ENCODE results near the gene OR5K3. TPM values are rescaled to one million over a fixed set of nuclear protein-coding genes. Genes with fewer than 3 reads are reported as not detected.
"Not testable (repeated sequence)": the region's sequence is repeated elsewhere in the genome, so short reads cannot be mapped to it uniquely, and the experiment has no call there.

OR5K3 gene
- total and polyA plus RNA-seq, 10 donors, result not detected

DNA sequence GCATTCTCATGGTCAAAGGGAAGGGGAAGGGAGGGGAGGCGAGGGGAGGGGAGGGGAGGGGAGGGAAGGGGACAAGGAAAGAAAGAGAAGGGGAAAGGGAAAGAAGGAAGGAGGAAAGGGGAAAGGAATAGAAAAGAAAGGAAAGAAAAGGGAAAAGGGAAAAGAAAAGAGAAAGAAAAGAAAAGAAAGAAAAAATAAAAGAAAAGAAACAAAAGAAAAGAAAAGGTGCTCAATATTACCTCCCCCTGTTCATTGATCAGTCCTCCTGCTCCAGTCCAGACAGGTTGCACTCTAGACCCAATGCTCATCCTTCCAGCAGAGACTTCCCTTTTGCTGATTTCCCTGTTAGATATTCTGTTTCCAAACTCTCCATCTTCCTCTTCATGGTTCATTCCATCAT lies 18.0 kb upstream of the OR5K3 start:
- TF ChIP-seq, protein P1, sequence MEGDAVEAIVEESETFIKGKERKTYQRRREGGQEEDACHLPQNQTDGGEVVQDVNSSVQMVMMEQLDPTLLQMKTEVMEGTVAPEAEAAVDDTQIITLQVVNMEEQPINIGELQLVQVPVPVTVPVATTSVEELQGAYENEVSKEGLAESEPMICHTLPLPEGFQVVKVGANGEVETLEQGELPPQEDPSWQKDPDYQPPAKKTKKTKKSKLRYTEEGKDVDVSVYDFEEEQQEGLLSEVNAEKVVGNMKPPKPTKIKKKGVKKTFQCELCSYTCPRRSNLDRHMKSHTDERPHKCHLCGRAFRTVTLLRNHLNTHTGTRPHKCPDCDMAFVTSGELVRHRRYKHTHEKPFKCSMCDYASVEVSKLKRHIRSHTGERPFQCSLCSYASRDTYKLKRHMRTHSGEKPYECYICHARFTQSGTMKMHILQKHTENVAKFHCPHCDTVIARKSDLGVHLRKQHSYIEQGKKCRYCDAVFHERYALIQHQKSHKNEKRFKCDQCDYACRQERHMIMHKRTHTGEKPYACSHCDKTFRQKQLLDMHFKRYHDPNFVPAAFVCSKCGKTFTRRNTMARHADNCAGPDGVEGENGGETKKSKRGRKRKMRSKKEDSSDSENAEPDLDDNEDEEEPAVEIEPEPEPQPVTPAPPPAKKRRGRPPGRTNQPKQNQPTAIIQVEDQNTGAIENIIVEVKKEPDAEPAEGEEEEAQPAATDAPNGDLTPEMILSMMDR (IDR thresholded peaks at IDR 0.05 in 8 of 11, conservative IDR thresholded peaks at IDR 0.05 in 3 of 11), result no peak
- TF ChIP-seq POLR2AphosphoS5 (IDR thresholded peaks at IDR 0.05) (no peak), POLR2A (IDR thresholded peaks at IDR 0.05) (no peak)
- Histone ChIP-seq H3K36me3 (no peaks in the 10 kb centered on the region), H3K4me3 (no peak overlapping the region), H3K27me3 (replicated peaks in 1 of 7) (no peaks in the 10 kb centered on the region), H3K27ac (no peak overlapping the region), H3K9me3 (no peaks in the 10 kb centered on the region), H3K4me1 (no peaks in the 10 kb centered on the region)
- intact Hi-C loops (cut with DNase I; ENCODE audit: low total_unique reads), result no loop called here
- 36 to 79% (median 44%) methylated on average over 1 of the region's 1 CpG; no CpG with 5 or more reads in 2 of the 5 donors for WGBS, 5 donors
- no peak for DNase-seq

DNA sequence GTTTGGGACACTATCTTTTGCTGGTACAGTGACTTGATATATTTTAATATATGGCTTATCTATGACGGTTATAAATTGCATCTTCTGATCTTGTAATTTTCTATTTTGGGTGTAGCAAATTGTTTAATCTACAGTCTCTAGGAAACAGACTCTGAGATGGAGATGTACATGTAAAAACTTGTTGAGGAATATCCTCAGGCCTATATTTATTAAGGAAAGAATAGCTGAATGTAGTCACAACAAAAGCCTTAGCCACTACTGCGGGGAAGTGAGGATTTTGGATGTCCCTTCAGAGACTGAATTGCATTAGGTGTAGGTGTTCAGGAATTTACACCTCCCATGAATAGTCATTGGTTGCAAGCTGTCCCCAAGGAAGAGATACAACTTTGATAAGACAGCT lies 13.8 kb upstream of the OR5K3 start:
- no peaks in the 10 kb centered on the region for H3K27me3 ChIP-seq (replicated peaks in 1 of 7)
- intact Hi-C loops (cut with DNase I; ENCODE audit: low total_unique reads), result no loop called here
- no peak for DNase-seq
- H3K27ac ChIP-seq, result no peak overlapping the region
- H3K9me3 ChIP-seq, result no peaks in the 10 kb centered on the region
- no peak overlapping the region for H3K4me3 ChIP-seq
- TF ChIP-seq POLR2A (IDR thresholded peaks at IDR 0.05), result no peak
- TF ChIP-seq, protein P1 (IDR thresholded peaks at IDR 0.05 in 8 of 11, conservative IDR thresholded peaks at IDR 0.05 in 3 of 11), result no peak
- no peak for TF ChIP-seq POLR2AphosphoS5 (IDR thresholded peaks at IDR 0.05)
- WGBS, 5 donors, result 32 to 65% (median 57%) methylated on average over 2 of the region's 2 CpGs
- no peaks in the 10 kb centered on the region for H3K4me1 ChIP-seq
- H3K36me3 ChIP-seq, result no peaks in the 10 kb centered on the region

DNA sequence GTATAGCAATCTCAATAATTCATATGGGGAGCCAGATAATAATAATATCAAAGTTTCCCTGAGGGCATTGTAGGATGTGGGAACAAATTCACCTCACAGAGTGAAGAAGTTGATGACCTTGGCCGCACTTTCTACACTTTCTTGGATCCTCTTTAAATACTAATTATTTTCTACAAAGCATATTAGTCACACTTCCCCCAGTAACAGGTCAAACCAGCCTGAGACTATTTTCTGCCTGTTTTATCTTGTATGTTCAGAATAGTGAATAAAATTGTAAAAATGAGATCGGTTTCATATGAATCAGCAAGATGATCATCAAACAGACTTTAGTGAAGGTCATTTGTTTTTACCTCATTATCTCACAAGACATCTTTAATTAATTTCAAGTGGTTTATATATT lies 2.3 kb upstream of the OR5K3 start:
- WGBS, 5 donors, result 87 to 92% (median 90%) methylated on average over 2 of the region's 2 CpGs
- Histone ChIP-seq H3K27ac (no peak overlapping the region), H3K4me3 (no peak overlapping the region), H3K27me3 (replicated peaks in 1 of 7) (no peaks in the 10 kb centered on the region), H3K36me3 (no peaks in the 10 kb centered on the region), H3K9me3 (no peaks in the 10 kb centered on the region), H3K4me1 (no peaks in the 10 kb centered on the region)
- intact Hi-C loops (cut with DNase I; ENCODE audit: low total_unique reads), result no loop called here
- TF ChIP-seq, protein P1 (IDR thresholded peaks at IDR 0.05 in 8 of 11, conservative IDR thresholded peaks at IDR 0.05 in 3 of 11), result no peak
- TF ChIP-seq POLR2A (IDR thresholded peaks at IDR 0.05) (no peak), POLR2AphosphoS5 (IDR thresholded peaks at IDR 0.05) (no peak)
- DNase-seq, result no peak

DNA sequence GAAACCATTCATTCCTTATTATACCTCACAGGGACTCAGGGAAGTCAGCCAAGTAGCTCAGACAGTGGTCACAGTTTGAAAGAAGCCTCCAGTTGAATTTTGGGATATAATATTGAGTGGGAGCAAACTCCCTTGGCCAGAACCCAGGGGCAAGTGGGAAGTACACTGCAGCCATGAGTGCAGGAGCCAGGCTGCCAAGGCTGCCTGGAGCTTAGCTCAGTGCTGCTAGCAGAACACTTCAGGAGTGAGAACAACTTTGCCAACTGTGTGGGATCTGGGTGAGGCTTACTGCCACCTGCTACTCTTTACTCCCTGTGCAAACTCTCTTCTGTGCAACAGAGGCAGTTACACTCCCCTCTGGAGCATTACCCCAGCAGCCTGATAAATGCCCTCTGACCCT lies 4.6 kb downstream of the OR5K3 start:
- no peaks in the 10 kb centered on the region for H3K4me1 ChIP-seq
- H3K27me3 ChIP-seq (replicated peaks in 1 of 7), result peaks cover 0 to 7% (median 0%) of the 10 kb centered on the region in 7 donors
- no peak overlapping the region for H3K4me3 ChIP-seq
- peaks cover 0 to 28% (median 16%) of the 10 kb centered on the region in 8 donors for H3K9me3 ChIP-seq
- intact Hi-C loops (cut with DNase I; ENCODE audit: low total_unique reads), result no loop called here
- no peak for DNase-seq
- TF ChIP-seq POLR2AphosphoS5 (IDR thresholded peaks at IDR 0.05) (no peak), POLR2A (IDR thresholded peaks at IDR 0.05) (no peak)
- TF ChIP-seq, protein P1 (IDR thresholded peaks at IDR 0.05 in 8 of 11, conservative IDR thresholded peaks at IDR 0.05 in 3 of 11), result no peak
- H3K27ac ChIP-seq, result no peak overlapping the region
- H3K36me3 ChIP-seq, result no peaks in the 10 kb centered on the region

DNA sequence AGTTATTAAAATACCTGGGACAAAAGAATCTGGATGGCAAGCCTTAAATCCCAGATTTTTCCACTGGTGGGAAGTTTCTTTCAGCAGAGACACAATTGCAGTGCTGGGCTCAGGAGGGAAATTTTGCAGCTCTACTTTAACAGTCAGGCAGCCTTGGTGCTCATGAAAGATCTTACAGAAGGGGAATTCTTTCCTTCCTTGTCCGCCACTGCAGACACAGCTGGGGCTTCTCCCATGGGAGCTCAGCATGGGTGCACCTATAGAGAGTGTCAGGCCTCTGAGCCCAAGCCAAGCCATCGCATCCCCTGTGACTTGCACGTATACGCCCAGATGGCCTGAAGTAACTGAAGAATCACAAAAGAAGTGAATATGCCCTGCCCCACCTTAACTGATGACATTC lies 6.0 kb downstream of the OR5K3 start:
- intact Hi-C loops (cut with DNase I; ENCODE audit: low total_unique reads); DNase-seq; H3K27me3 ChIP-seq (replicated peaks in 1 of 7); H3K4me3 ChIP-seq; H3K4me1 ChIP-seq; H3K27ac ChIP-seq; H3K36me3 ChIP-seq: not testable (repeated sequence)
- peaks cover 0 to 35% (median 17%) of the 10 kb centered on the region in 8 donors for H3K9me3 ChIP-seq
- 86 to 100% (median 87%) methylated on average over 1 to 4 of the region's 4 CpGs for WGBS, 5 donors
